Adrenal gland (tissue), 12 donors: ENCODE measurements around the gene ADH1C. TPM values are rescaled to one million over a fixed set of nuclear protein-coding genes. Genes with fewer than 3 reads are reported as not detected.
"Not testable (repeated sequence)": the region's sequence is repeated elsewhere in the genome, so short reads cannot be mapped to it uniquely, and the experiment has no call there.

Experiments used
- DNase-seq, 7 donors: peaks; one replicate each; pipeline ENCODE4 v3.0.0-alpha.2; 2019 to 2020
- H3K27ac ChIP-seq, 5 donors: fragments of 200-600 bp; sonication (generic) in 4 of 5; 1 replicate in 3 of 5; 2 replicates in 2 of 5; pipeline versions ENCODE4 v1.5.1 to v1.8.0; 2016 to 2020; ENCODE audit warnings: mild to moderate bottlenecking in 1 of 5
- H3K27me3 ChIP-seq: fragments of 200-600 bp; 2 replicates; pipeline ENCODE4 v1.8.0; 2021
- H3K36me3 ChIP-seq, 2 donors: fragments of 200-600 bp; replicated peaks in 1 of 2; 1 replicate in 1 of 2; 2 replicates in 1 of 2; pipeline versions ENCODE4 v1.5.1 to v1.8.0; 2018 to 2022
- H3K4me1 ChIP-seq, 2 donors: fragments of 200-600 bp; replicated peaks in 1 of 2; 1 replicate in 1 of 2; 2 replicates in 1 of 2; pipeline versions ENCODE4 v1.5.1 to v1.8.0; 2018 to 2021
- H3K4me3 ChIP-seq, 4 donors: fragments of 200-600 bp; sonication (generic) in 3 of 4; one replicate each; pipeline ENCODE4 v1.5.1; 2016 to 2018
- H3K9me3 ChIP-seq, 3 donors: fragments of 200-600 bp; sonication (generic) in 1 of 3; replicated peaks in 1 of 3; 1 replicate in 2 of 3; 2 replicates in 1 of 3; pipeline versions ENCODE4 v1.5.1 to v1.8.0; 2016 to 2021
- CTCF ChIP-seq, 6 experiments: fragments of 450-650 bp in 4 of 6; fragments of 200-600 bp in 2 of 6; sonication (generic) in 1 of 6; IDR thresholded peaks; 1 replicate in 5 of 6; 2 replicates in 1 of 6; pipeline versions ENCODE4 v1.5.1 to v1.8.0; 2016 to 2021; ENCODE audit warnings: antibody characterized with exemption in 6 of 6, mild to moderate bottlenecking in 2 of 6, moderate library complexity in 1 of 6
- POLR2A ChIP-seq, 2 donors: fragments of 450-650 bp; IDR thresholded peaks; one replicate each; pipeline ENCODE4 v1.6.1; 2017; ENCODE audit warnings: antibody characterized with exemption in 2 of 2, mild to moderate bottlenecking in 2 of 2, moderate library complexity in 1 of 2
- WGBS, 4 donors: extraction: QIAGEN DNeasy Blood & Tissue Kit in 2 of 4; methylation state at CpG; one replicate each; pipeline versions ENCODE4 v1.1.5 to v1.1.7; 2013 to 2017; 5-methylcytosine and 5-hydroxymethylcytosine counted together
- intact Hi-C, 2 donors: fragments of 100-400 bp; cut with DNase I; formaldehyde crosslinking; loops; one replicate each; pipeline versions ENCODE4 v1.14.1 to v1.15.0; 2022 to 2023
- polyA plus RNA-seq, 3 donors: library from polyadenylated mRNA; stranded (reverse); fragments of 200-250 nt in 2 of 3; fragments of 350-450 nt in 1 of 3; fragmentation: Illumina TruSeq in 1 of 3; extraction: RNeasy Lipid Tissue Mini Kit (QIAGEN cat#74804) in 1 of 3; gene quantifications; one replicate each; pipeline ENCODE4 v1.2.3, GENCODE V29; 2013 to 2014
- total RNA-seq, 9 donors: library from RNA; depleted of rRNA in 4 of 9; stranded (reverse); fragments of >200 nt in 4 of 9; fragments of 120-200 nt in 1 of 9; fragmentation: NEBNext Ultra II Directional in 1 of 9; extraction: Animal tissue kit (Norgen Biotek cat#: 25700) in 1 of 9; gene quantifications; one replicate each; pipeline versions ENCODE4 v1.1.0 to v1.2.4, GENCODE V29; 2013 to 2023
- donor health status: healthy with polysubstance abuse.
- donor health status: Bipolar disorder and iron deficiency.
- donor health status: DM: yes; HTN: yes; CAD: no.
- donor health status: DM: no; HTN: no; CAD: no.
- donor health status: DM: no; HTN: no; CAD: no.
- donor health status: DM: yes; HTN: yes; CAD: no.

Gene ADH1C
- total and polyA plus RNA-seq, 12 donors, result 0.32 to 3.6 (median 1.3) TPM

GRCh38 chr4:99324361-99324760 lies 28.2 kb downstream of the ADH1C start:
- WGBS, 4 donors, result 36 to 42% (median 39%) methylated on average over 1 of the region's 1 CpG
- intact Hi-C loops, result no loop called here
- H3K9me3 ChIP-seq, result no peaks in the 10 kb centered on the region
- H3K27me3 ChIP-seq, result no peaks in the 10 kb centered on the region
- no peaks in the 10 kb centered on the region for H3K4me1 ChIP-seq
- DNase-seq, result no peak
- peak overlapping the region in 2 of 5 donors; percentile 27 to 41 for H3K27ac ChIP-seq
- no peaks in the 10 kb centered on the region for H3K36me3 ChIP-seq
- TF ChIP-seq CTCF (IDR thresholded peaks at IDR 0.05) (no peak), POLR2A (IDR thresholded peaks at IDR 0.05) (no peak)
- H3K4me3 ChIP-seq, result no peak overlapping the region

GRCh38 chr4:99323756-99324155 lies 28.8 kb downstream of the ADH1C start:
- H3K4me1 ChIP-seq, result no peaks in the 10 kb centered on the region
- H3K9me3 ChIP-seq, result no peaks in the 10 kb centered on the region
- 69 to 79% (median 75%) methylated on average over 1 of the region's 1 CpG for WGBS, 4 donors
- H3K27me3 ChIP-seq, result no peaks in the 10 kb centered on the region
- intact Hi-C loops, result no loop called here
- no peak overlapping the region for H3K4me3 ChIP-seq
- H3K27ac ChIP-seq, result peak overlapping the region in 2 of 5 donors; percentile 27 to 41
- H3K36me3 ChIP-seq, result no peaks in the 10 kb centered on the region
- DNase-seq, result no peak
- TF ChIP-seq CTCF (IDR thresholded peaks at IDR 0.05) (no peak), POLR2A (IDR thresholded peaks at IDR 0.05) (no peak)

- Histone ChIP-seq H3K4me1 (no peaks in the 10 kb centered on the region), H3K27me3 (no peaks in the 10 kb centered on the region), H3K9me3 (no peaks in the 10 kb centered on the region), H3K27ac (peak within 1 kb of the TSS in 2 of 5 donors; percentile 22 to 58), H3K36me3 (no peaks in the 10 kb centered on the region), H3K4me3 (peak within 1 kb of the TSS in 1 of 4 donors; percentile 47)
- TF ChIP-seq CTCF (IDR thresholded peaks at IDR 0.05), result no peak
- no peak for TF ChIP-seq POLR2A (IDR thresholded peaks at IDR 0.05)
- WGBS, 4 donors, result 26 to 29% (median 28%) methylated on average over 8 of the region's 8 CpGs
- DNase-seq, result no peak
- intact Hi-C loops, result no loop called here
Observed at GRCh38 chr4:99321241-99322191, 31.0 kb downstream of the ADH1C start, which contains the start of gene ADH1B. ADH1B (minus strand) TSS chr4:99321401; CDS start chr4:99321331, 70 bp downstream.

GRCh38 chr4:99317811-99318210 lies 34.7 kb downstream of the ADH1C start:
- H3K27me3 ChIP-seq, intact Hi-C loops, DNase-seq, H3K4me1 ChIP-seq, H3K36me3 ChIP-seq, H3K9me3 ChIP-seq: not testable (repeated sequence)
- H3K27ac ChIP-seq, result peak overlapping the region in 3 of 5 donors; percentile 5 to 30 (median 15)
- WGBS, 4 donors, result 76 to 80% (median 77%) methylated on average over 6 to 8 of the region's 8 CpGs
- peak overlapping the region in 1 of 4 donors; percentile 28 for H3K4me3 ChIP-seq
